GM18858 (cell line): ENCODE results near the gene TRAK1.

Experiments used
- ATAC-seq: cut with Tn5 transposase; IDR thresholded peaks from one replicate; pipeline ENCODE4 v1.9.1; 2021; ENCODE audit not compliant: unreplicated experiment

Gene TRAK1

DNA sequence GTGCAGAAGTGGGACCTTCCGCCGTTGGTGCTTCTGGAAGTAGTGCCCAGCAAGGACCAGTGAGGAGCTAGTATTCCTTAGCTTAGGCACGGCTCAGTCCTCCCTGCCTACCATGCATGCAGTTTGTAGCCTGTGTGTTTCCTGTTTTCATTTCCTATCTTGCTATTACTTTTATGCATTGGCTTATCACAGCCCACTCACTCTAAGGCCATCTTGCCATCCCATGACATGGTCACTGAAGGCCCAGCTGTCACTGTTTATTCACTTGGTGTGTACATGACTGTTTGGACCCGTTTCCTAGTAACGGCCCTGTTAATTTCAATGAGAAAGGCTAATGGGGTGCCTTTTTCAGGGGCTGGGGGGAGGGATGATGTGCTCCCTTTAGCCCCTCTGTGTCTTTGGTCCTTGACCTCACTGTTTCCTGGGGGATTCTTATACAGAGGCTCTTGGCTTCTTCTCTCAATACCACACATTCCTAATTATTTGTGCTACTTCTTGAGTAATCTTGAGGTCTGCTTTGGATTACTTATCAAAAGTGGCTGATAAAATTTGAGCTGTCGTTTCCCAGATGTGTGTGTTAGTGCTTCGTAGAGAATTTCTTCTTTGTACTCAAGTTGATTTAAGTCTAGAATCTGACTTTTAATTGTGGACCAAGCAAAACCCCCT lies 24.5 kb upstream of the TRAK1 start:
- ATAC-seq, result no peak

DNA sequence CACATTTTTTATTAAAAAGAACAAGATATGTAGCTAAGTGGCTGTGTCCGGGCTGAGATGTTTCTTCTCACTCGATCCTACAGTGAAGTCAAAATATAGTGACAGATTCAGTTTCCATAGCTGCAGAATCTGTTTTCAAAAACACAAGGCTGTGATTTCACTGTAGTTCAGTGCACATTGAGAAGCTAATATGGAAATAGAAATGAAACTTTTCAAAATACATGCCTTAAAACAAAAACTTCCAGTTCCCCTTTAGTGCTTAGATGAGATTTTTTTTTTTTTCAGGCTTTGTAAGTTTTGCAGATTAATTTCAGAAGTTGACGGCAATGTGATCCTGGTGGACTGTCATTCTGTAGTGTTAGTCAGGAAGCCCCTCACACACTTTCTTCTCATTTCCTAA lies 23.8 kb upstream of the TRAK1 start:
- peak; percentile 78 for ATAC-seq

DNA sequence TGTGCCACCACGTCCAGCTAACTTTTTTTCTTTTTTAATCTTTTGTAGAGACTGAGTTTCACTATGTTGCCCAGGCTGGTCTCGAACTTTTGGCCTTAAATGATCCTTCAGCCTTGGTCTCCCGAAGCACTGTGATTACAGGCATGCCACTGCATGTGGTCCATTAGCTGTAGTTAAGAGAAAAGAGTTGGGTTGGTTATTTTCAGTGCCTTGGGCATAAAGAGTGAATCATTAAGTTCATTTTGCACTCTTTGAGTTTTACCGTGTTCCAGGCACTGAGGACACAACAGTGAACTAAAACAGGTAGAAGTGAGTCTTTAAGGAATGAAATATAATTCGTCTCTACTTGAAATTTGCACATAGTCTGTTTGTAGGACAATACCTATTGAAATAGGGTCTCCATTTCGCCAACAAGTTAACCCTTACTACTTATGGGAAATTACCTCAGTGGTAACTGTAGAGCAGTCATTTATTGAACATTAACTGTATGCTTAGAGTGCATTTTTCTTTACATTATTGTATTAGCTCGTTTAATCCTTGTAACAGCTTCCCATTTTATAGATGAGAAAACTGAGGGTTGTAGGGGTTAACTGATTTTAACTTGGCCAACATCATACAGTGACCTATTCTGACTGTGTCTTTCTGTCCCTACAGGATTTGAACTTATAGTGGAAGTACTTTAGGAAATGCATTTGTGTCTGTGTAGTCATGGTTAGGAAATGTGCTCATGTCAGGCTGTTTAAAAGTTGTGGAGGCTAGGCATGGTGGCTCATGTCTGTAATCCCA lies 22.7 kb upstream of the TRAK1 start:
- no peak for ATAC-seq

DNA sequence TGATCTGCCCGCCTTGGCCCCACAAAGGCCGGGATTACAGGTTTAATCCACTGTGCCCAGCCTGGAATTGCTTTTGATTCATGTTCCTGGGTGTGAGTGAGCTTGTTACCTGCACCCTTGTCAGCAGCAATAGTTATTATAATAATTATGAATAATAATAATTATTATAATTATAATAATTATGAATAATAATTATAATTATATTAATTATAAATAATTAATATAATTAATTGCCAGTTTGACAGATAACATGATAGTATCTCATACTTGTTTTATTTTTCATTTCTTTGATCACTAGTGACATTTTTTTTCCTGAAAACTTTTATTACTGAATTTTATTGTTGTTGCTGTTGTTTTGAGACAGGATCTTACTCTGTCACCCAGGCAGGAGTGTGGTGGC lies 21.1 kb upstream of the TRAK1 start:
- no peak for ATAC-seq

DNA sequence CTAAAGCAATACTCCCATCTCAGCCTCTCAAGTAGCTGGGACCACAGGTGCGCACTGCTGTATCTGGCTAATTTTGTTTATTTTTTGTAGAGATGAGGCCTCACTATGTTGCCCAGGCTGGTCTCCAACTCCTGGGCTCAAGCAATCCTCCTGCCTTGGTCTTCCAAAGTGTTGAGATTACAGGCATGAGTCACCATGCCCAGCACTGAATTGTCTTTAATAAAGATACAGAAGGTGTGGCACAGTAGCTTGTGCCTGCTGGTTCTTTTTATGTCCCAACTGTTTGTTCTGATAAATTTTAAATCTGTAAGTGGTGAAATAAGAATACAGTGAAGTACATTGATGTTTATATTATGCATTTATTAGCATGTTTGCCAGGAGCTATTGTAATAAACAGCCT lies 20.6 kb upstream of the TRAK1 start:
- no peak for ATAC-seq

DNA sequence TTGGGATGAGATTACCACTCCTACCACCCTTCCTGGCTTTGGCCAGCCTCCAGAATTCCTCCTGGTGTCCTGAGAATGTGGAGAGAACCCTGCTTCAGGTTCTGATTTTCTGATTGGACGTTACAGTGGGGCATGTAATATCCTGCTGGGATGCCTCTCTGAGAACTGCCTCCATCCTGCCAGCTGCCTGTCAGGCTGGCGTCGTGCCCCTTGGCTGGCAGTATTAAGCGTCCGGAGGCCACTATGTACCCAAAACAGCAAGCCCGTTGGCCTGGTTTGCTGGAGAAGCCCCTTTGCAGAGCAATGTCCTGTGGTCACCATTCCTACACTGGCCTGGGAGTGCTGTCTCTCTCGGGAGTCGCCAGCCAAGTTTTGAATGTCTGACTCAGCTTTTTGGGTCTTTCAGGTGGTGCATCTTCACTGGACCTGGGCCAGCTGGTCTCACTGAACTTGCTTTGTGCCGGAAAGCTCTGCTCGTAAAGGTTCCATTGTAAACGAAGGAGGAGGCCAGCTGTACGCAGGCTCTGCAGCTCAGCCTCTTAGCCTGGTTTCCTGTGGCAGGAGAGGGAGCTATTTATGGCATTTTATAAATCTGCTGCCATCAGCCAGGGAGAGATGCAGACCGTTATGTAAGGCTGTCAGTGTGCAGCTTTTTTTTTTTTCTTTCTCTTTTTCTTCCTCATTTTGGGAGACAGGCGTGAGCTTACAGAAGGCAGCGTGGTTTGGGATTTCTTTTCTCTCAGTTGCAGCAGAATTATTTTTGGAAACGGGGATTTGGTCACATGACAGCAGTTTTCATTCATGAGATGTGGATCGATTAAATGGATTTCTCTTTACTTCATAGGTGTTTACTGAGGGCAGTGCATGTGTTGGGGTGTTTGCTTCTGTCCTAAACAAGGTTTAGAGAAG lies 19.0 kb upstream of the TRAK1 start:
- peak; percentile 48 for ATAC-seq

DNA sequence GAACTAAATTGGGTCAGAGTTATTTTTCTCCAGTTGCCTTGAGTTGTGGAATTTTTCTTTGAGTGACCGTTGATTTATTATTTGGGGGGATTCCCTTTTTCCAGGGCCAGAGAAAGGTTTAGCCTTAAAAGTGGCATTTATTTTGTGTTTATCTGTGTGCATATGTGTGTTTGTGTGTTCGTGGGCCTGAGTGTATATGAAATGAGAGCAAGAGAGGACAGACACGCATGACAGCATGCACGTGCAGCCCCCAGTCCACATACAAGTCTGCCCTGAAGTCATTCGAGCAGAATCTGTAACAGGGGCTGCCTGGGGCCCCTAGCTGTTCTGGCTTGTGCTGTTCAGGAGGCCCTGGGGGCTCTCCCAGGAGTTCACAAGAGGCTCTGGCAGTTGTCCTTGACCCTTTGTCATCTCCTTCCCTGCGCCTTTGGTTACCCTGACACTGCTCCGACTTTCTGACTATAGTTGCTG lies 18.3 kb upstream of the TRAK1 start:
- no peak for ATAC-seq

DNA sequence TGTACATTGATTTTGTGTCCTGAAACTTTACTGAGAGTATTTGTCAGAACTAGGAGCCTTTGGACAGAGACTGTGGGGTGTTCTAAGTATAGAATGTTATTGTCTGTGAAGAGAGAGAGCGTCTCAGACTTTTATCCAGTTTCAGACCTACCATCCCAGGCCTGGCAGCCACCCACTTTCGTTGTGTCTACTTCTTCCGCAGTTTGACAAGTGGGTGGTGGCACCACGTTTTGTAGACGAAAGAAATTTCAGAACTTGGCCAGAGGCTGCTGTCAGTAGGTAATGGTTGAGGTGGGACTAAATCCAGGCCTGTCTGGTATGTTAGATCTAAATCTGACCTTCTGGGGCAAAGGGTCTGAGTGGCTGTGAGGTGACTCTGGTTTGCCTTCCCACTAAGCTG lies 13.4 kb upstream of the TRAK1 start:
- ATAC-seq, result no peak

DNA sequence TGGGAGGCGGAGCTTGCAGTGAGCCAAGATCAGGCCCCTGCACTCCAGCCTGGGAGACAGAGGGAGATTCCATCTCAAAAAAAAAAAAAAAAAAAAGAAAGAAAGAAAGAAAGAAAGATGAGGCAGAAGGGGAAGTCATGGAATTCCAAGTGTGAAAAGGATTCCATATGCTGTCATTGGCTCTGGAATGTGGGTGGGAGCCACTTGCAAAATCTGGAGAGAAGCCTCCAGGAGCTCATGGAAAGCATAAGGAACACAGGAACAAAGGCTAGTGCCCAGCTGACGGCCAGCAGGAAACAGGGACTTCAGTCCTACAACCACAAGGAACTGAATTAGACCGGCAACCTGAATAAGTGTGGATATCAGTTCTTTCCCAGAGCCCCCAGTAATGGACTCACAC lies 12.5 kb upstream of the TRAK1 start:
- ATAC-seq, result no peak

DNA sequence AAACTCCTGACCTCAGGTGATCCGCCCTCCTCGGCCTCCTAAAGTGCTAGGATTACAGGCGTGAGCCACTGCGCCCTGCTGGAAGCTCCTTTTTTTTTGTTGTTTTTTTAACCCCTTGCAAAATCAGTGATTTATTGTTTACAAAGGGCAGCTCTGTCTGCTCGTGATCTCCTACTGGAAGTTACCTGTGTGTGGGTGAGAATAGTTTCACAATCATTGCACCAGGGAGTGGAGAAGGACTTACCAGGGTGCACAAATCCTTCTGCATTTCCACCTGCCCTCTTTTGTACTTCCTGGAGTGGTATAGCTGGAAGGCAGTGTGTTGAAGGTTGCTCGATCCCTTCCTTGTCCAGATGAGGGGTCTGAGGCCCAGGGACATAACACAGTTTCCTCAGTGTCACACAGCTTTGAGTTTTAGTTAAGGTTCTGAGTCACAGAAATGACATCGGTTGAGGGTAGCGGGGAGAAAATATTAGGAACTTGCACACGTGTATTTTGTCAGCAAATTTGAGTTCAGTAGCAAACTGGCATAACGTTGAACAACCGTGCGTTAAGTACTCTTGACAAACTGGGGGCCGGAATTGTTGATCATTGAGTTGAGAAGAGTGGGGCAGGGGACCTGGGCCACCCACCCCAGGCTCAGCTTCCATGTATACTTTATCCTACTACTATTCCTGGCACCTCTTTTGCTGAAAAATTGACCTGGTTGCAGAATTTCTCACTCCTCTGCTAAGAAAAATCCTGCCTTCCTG lies 11.3 kb upstream of the TRAK1 start:
- ATAC-seq, result no peak

DNA sequence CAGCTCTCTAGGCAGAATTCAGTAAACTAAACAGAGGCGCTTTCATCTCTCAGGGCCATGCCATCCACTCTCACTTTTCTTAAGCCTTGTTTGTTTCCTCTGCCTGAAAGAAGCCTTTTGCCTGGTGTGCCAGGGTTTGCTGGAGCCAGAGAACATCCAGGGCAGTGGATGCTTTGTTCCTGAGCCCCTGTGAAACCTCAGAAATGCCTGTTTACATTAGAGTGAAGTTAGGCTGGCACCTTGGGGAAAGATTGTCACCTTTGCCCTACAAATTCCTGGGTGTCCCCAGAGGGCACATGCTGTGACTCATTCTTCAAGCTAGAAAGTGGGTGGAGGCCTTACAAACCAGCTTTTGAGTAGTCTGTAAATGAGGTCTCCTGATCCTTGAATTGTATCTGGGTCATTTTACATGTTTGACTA lies 10.7 kb upstream of the TRAK1 start:
- ATAC-seq, result no peak

DNA sequence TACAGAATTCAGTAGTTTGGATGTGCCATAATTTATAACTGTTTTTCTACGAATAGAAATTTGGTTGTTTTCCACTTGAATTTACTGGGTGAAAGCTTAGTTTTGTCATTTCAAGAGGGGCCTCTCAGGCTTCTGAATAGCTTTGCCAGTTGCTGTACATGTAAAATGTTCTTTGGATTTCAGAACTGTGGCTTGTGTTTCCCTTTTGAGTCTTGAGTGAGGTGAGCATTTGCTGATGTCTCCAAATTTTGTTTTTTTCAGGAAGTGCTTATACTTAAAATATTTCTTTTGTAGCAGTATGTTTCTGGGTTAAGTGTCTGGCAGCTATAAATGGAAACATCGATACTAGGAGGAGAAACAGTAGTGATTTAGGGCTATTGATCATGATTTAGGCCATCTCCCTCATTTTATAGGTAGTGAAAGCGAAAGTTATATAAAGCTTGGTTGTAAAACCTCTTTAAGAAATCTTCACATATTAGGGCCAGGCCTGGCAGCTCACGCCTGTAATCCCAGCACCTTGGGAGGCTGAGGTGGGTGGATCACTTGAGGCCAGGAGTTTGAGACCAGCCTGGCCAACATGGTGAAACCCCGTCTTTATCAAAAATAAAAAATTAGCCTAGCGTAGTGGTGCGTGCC lies 9.2 kb upstream of the TRAK1 start:
- ATAC-seq, result no peak

DNA sequence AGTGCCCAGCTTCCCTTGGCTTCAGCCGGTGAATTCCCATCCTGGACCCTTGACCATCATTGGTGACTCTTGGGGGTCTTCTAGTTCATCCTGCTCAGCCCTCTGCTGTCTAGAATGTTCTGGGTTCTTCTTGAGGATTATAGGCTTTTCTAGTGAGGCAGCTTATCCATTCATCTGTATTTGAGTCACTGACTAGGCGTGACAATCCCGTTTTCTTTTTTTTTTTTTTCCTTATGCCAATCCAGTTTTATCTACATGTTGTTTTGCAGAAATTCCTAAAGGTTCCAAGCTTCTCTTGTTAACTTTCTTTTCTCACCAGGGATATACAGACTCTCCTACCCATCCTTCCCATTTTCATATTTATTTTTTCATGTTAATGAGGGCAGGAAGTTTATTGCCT lies 6.6 kb upstream of the TRAK1 start:
- ATAC-seq, result no peak

DNA sequence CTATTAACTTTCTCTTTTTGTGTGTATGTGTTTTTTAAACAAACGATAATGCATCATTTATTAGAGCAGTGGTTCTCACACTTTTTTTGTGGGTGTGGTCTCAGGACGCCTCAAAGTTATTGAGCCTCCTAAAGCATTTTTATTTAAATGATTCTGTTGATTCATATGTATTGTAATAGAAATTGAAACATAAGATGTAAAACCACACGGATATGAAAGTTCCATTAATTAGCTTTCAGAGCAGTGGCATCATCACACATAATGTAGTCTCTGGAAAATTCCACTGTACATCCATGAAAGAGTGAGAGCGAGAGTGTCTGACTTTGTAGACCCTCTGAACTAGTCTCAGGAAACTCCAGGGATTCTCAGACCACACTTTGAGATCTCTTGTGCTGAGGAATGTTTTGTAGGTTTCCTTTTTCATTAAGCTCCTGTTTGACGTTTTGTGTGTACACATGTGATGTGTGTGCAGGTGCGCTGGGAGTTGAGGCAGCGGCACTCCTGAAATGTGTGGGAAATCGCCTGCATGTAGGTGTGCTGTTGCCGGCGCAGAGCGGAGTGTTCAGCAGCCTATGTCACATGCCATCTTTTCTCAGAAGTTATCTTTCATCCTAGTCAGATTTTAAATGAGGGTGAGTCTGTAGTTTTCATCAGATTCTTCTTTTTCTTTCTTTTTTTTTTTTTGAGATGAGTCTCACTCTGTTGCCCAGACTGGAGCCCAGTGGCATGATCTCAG lies 5.3 kb upstream of the TRAK1 start:
- ATAC-seq, result no peak

DNA sequence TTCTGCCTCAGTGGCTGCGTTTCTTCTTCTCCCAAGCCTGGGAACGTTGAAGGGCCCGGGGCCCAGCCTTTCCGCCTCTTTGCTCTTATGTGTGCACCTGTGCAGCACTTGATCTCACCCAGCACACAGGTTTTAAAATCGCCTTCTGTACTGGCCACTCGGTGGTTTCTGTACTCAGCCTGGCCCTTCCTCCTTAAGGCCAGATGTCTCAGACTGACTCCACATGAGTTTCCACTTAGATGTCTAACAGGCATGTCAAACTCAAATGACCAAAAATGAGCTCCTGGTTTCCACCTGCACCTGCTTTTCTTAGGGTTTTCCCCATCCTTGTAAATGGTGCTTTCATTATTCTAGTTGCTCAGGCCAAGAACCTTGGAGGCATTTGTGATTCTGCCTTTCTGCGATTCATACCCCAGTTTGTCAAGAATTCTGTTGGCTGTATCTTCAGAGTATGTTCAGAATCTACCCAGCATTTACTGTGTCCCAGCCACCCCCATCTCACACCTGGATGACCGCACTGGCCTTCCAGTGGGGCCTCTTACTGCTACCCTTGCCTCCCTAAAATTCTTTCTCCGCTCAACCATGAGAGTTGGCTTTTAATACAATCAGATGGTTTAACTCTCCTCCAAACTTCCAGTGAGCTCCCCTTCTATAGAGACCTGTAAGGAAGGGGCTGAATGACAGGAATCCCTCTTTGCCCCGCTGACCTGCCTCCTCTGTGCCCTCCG lies 2.2 kb upstream of the TRAK1 start:
- peak; percentile 48 for ATAC-seq

DNA sequence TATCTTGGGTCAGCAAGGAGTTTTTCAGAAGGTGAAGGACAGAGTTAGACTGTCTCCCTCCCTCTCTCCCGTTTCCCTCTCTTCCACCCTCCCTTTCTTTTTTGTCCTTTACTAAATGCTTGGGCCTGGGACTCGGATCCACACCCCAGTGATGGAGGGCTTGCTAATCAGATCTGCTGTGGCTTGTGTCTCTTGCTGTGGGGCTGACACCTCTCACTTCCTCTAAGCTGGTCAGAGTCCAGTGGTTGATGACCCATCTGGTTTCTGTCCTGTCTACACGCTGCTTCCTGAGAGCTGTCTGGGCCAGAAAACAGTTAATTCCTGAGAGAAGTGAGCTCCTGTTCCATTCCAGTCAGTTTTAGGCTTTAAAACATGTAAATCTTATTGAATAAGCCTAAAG lies 849 bp downstream of the TRAK1 start:
- no peak for ATAC-seq

DNA sequence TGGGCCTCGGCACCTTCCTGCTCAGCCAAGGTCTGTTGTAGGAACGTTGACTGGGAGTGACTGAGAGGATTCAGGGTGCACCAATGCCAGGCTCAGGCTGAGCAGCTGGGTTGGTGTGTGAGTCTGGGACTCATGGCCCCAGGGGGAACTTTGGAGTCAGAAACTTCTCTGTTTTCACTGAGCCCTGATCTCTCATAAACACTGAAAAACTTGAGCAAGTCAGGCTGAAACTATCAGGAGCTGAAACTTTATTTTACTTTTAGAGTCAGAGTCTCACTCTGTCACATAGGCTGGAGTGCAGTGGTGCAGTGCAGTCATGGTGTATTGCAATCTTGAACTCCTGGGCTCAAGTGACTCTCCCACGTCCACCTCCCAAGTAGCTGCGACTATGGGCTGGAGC lies 3.0 kb downstream of the TRAK1 start:
- ATAC-seq, result peak; percentile 75

DNA sequence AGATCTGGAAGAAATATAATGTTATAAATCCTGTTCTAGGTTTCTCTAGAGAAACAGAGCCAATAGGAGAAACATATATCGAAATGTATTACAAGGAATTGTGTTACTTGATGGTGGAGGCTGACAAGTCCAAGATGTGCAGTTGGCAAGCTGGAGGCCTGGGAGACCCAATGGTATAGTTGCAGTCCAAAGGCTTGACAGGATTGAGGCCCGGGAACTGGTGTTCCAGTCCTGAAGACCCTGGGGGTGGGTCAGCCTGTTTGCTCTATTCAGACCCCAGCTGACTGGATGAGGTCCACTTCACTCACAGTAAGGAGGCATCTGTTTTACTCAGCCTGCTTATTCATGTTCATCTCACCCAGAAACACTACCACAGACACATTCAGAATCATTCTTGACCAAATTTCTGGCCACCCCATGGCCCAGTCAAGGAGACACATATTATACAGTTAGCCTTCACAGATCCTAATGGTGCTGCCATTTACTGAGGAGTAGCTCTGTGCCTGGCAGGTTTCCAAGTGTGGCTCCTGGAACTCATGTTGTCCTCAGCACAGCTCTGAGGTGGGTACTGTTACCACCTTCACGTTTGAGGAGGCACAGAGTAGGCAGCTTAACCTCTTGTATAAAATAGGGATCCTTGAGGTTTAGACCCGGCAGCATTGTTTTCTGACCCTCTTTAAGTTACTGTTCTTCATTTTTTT lies 3.7 kb downstream of the TRAK1 start:
- ATAC-seq, result no peak
